Mesenchymal stem cell (in vitro differentiated cells and primary cell): ENCODE data around the gene EPO.

ENCODE experiments used
- DNase-seq: peaks from one replicate; pipeline ENCODE4 v3.0.0-alpha.2; 2013
- H2AFZ ChIP-seq: one replicate; pipeline ENCODE4 v1.6.1; 2013; ENCODE audit warnings: low read depth, mild to moderate bottlenecking, control low read depth, inconsistent platforms, low read length, moderate library complexity
- H2AK5ac ChIP-seq: 2 replicates; pipeline ENCODE4 v1.6.1; 2013; ENCODE audit warnings: low read length, moderate library complexity, mild to moderate bottlenecking, inconsistent platforms; ENCODE audit not compliant: severe bottlenecking
- H2BK120ac ChIP-seq: one replicate; pipeline ENCODE4 v1.6.1; 2013; ENCODE audit warnings: low read depth, mild to moderate bottlenecking, inconsistent platforms, low read length, moderate library complexity
- H2BK12ac ChIP-seq, 2 experiments: one replicate each; pipeline ENCODE4 v1.6.1; 2013; ENCODE audit warnings: inconsistent platforms in 2 of 2, low read length in 2 of 2, mild to moderate bottlenecking in 2 of 2, moderate library complexity in 2 of 2, control low read depth in 1 of 2
- H2BK15ac ChIP-seq: one replicate; pipeline ENCODE4 v1.6.1; 2013; ENCODE audit warnings: mild to moderate bottlenecking, low read depth, inconsistent platforms; ENCODE audit not compliant: poor library complexity, severe bottlenecking
- H2BK5ac ChIP-seq: 2 replicates; pipeline ENCODE4 v1.6.1; 2013; ENCODE audit warnings: low read depth, mild to moderate bottlenecking, low read length, control low read depth, inconsistent platforms; ENCODE audit not compliant: poor library complexity, severe bottlenecking
- H3K14ac ChIP-seq, 2 experiments: one replicate each; pipeline ENCODE4 v1.6.1; 2013; ENCODE audit warnings: inconsistent platforms in 2 of 2, low read length in 2 of 2, control low read depth in 1 of 2, mild to moderate bottlenecking in 1 of 2, moderate library complexity in 1 of 2
- H3K18ac ChIP-seq, 2 experiments: one replicate each; pipeline ENCODE4 v1.6.1; 2013; ENCODE audit warnings: inconsistent platforms in 2 of 2, low read length in 2 of 2, control low read depth in 1 of 2, low read depth in 1 of 2, mild to moderate bottlenecking in 1 of 2
- H3K23ac ChIP-seq, 2 experiments: one replicate each; pipeline ENCODE4 v1.6.1; 2013; ENCODE audit warnings: inconsistent platforms in 2 of 2, low read length in 2 of 2, mild to moderate bottlenecking in 2 of 2, moderate library complexity in 2 of 2, control low read depth in 1 of 2
- H3K27ac ChIP-seq: 2 replicates; pipeline ENCODE4 v1.5.1; 2013; ENCODE audit warnings: mild to moderate bottlenecking, moderate library complexity, low read length, control low read depth, inconsistent platforms; ENCODE audit not compliant: poor library complexity, severe bottlenecking
- H3K27me3 ChIP-seq, 2 experiments: 2 replicates each; pipeline versions ENCODE4 v1.6.1 to v1.7.0; 2013; ENCODE audit warnings: low read length in 2 of 2, mild to moderate bottlenecking in 2 of 2, moderate library complexity in 2 of 2, control low read depth in 1 of 2, inconsistent platforms in 1 of 2; ENCODE audit not compliant: control insufficient read depth in 1 of 2, insufficient read depth in 1 of 2
- H3K36me3 ChIP-seq, 2 experiments: 2 replicates each; pipeline versions ENCODE4 v1.6.1 to v1.7.0; 2013; ENCODE audit warnings: low read length in 2 of 2, control low read depth in 1 of 2, inconsistent platforms in 1 of 2, low read depth in 1 of 2, mild to moderate bottlenecking in 1 of 2; ENCODE audit not compliant: insufficient read depth in 2 of 2, control insufficient read depth in 1 of 2
- H3K4ac ChIP-seq, 2 experiments: one replicate each; pipeline ENCODE4 v1.6.1; 2013; ENCODE audit warnings: inconsistent platforms in 2 of 2, low read length in 2 of 2, mild to moderate bottlenecking in 2 of 2, moderate library complexity in 2 of 2, control low read depth in 1 of 2, low read depth in 1 of 2
- H3K4me1 ChIP-seq: 2 replicates; pipeline ENCODE4 v1.6.1; 2013; ENCODE audit warnings: low read depth, low read length, control low read depth; ENCODE audit not compliant: control insufficient read depth, insufficient read depth
- H3K4me2 ChIP-seq: 2 replicates; pipeline ENCODE4 v1.6.1; 2013; ENCODE audit warnings: low read length, mild to moderate bottlenecking, inconsistent platforms; ENCODE audit not compliant: poor library complexity, severe bottlenecking
- H3K4me3 ChIP-seq, 2 experiments: 2 replicates each; pipeline versions ENCODE4 v1.5.1 to v1.7.0; 2013; ENCODE audit warnings: low read length in 2 of 2, mild to moderate bottlenecking in 2 of 2, control low read depth in 1 of 2, low read depth in 1 of 2; ENCODE audit not compliant: insufficient read depth in 1 of 2
- H3K79me1 ChIP-seq: replicated peaks from 2 replicates; pipeline ENCODE4 v1.6.1; 2013; ENCODE audit warnings: mild to moderate bottlenecking, control low read depth, low read length, inconsistent platforms; ENCODE audit not compliant: poor library complexity, severe bottlenecking
- H3K9ac ChIP-seq: 2 replicates; pipeline ENCODE4 v1.7.0; 2013; ENCODE audit warnings: mild to moderate bottlenecking, low read length, moderate library complexity
- H3K9me3 ChIP-seq: 2 replicates; pipeline ENCODE4 v1.7.0; 2013; ENCODE audit warnings: mild to moderate bottlenecking, low read length; ENCODE audit not compliant: control insufficient read depth
- H4K8ac ChIP-seq: one replicate; pipeline ENCODE4 v1.6.1; 2013; ENCODE audit warnings: inconsistent platforms, mild to moderate bottlenecking, low read length, moderate library complexity
- H4K91ac ChIP-seq: one replicate; pipeline ENCODE4 v1.6.1; 2013; ENCODE audit warnings: mild to moderate bottlenecking, low read length, inconsistent platforms
- WGBS: methylation state at CpG from one replicate; pipeline ENCODE4 v1.1.7; 2013; ENCODE audit warnings: mixed read lengths; 5-methylcytosine and 5-hydroxymethylcytosine counted together

Gene EPO

DNA sequence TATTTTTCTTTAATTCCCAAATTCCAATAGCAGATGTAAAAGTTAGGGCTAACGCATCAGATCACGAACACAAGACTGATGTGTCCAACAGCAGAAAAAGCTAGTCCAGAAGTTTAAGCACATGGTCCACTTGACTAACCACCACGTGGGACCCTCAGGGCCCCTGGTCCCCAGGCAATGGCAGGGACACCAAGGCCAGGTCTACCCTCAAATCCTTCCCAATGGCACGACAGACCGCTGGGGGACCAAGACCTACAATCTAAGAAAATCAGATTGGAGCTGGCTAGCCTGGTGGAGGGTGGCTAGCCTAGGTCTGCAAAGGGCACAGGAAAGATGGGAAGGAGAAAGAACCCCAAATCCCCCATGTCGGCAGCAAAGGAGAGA lies 27.7 kb upstream of the EPO start:
- no peak overlapping the region for H2BK12ac ChIP-seq
- H3K27me3 ChIP-seq, result no peaks in the 10 kb centered on the region
- no peak overlapping the region for H3K4ac ChIP-seq
- no peak overlapping the region for H3K27ac ChIP-seq
- no peak for DNase-seq
- no peak overlapping the region for H2AFZ ChIP-seq
- H3K4me1 ChIP-seq, result peaks cover 28% of the 10 kb centered on the region
- no peak overlapping the region for H2AK5ac ChIP-seq
- no peak overlapping the region for H2BK5ac ChIP-seq
- peaks cover 28% of the 10 kb centered on the region for H3K79me1 ChIP-seq
- H3K9me3 ChIP-seq, result no peaks in the 10 kb centered on the region
- no peak overlapping the region for H2BK15ac ChIP-seq
- no peak overlapping the region for H2BK120ac ChIP-seq
- H3K23ac ChIP-seq, result no peak overlapping the region
- no peak overlapping the region for H3K18ac ChIP-seq
- no peak overlapping the region for H4K8ac ChIP-seq
- peak overlapping the region; percentile 91 for H3K9ac ChIP-seq
- H3K36me3 ChIP-seq, result peaks cover 16 to 27% of the 10 kb centered on the region in 2 experiments
- peak overlapping the region; percentile 85 for H3K4me2 ChIP-seq
- no peak overlapping the region for H4K91ac ChIP-seq
- WGBS, result 61% methylated on average over 6 of the region's 6 CpGs
- H3K4me3 ChIP-seq, result peak overlapping the region in 1 of 2 experiments; percentile 95
- no peak overlapping the region for H3K14ac ChIP-seq

GRCh38 chr7:100693312-100694097 lies 26.8 kb upstream of the EPO start:
- H2AFZ ChIP-seq, result no peak overlapping the region
- no peak overlapping the region for H2AK5ac ChIP-seq
- peak overlapping the region; percentile 87 to 92 for H3K18ac ChIP-seq
- H2BK5ac ChIP-seq, result no peak overlapping the region
- H3K9ac ChIP-seq, result peak overlapping the region; percentile 91
- H3K9me3 ChIP-seq, result no peaks in the 10 kb centered on the region
- peak overlapping the region; percentile 84 for H2BK120ac ChIP-seq
- H3K27ac ChIP-seq, result no peak overlapping the region
- peak overlapping the region; percentile 92 for H2BK15ac ChIP-seq
- no peaks in the 10 kb centered on the region for H3K27me3 ChIP-seq
- H4K8ac ChIP-seq, result no peak overlapping the region
- H3K4me1 ChIP-seq, result peaks cover 23% of the 10 kb centered on the region
- DNase-seq, result no peak
- peak overlapping the region; percentile 40 for H4K91ac ChIP-seq
- H3K14ac ChIP-seq, result peak overlapping the region; percentile 68 to 72
- peak overlapping the region; percentile 85 for H3K4me2 ChIP-seq
- H3K4me3 ChIP-seq, result peak overlapping the region; percentile 89 to 95
- peak overlapping the region in 1 of 2 experiments; percentile 52 for H2BK12ac ChIP-seq
- WGBS, result 2% methylated on average over 52 of the region's 81 CpGs
- peaks cover 20% of the 10 kb centered on the region for H3K79me1 ChIP-seq
- H3K36me3 ChIP-seq, result peaks cover 9 to 18% of the 10 kb centered on the region in 2 experiments
- H3K23ac ChIP-seq, result peak overlapping the region in 1 of 2 experiments; percentile 35
- peak overlapping the region in 1 of 2 experiments; percentile 98 for H3K4ac ChIP-seq

- Histone ChIP-seq H2AFZ (no peak within 1 kb of the TSS), H3K14ac (peak within 1 kb of the TSS; percentile 68 to 72), H3K79me1 (peaks cover 15% of the 10 kb centered on the region), H4K91ac (peak within 1 kb of the TSS; percentile 82), H2BK15ac (peak within 1 kb of the TSS; percentile 92), H3K4me1 (peaks cover 23% of the 10 kb centered on the region), H2BK5ac (no peak within 1 kb of the TSS), H3K23ac (peak within 1 kb of the TSS in 1 of 2 experiments; percentile 35), H4K8ac (peak within 1 kb of the TSS; percentile 71), H3K9ac (peak within 1 kb of the TSS; percentile 91), H3K9me3 (no peaks in the 10 kb centered on the region), H2BK12ac (peak within 1 kb of the TSS in 1 of 2 experiments; percentile 52), H3K27me3 (peaks cover 3 to 5% of the 10 kb centered on the region in 2 experiments), H3K18ac (peak within 1 kb of the TSS; percentile 87 to 92), H3K36me3 (peaks cover 2 to 12% of the 10 kb centered on the region in 2 experiments), H3K4me3 (peak within 1 kb of the TSS; percentile 89 to 95), H3K4me2 (peak within 1 kb of the TSS; percentile 85), H3K4ac (peak within 1 kb of the TSS in 1 of 2 experiments; percentile 98), H2BK120ac (peak within 1 kb of the TSS; percentile 89), H3K27ac (no peak within 1 kb of the TSS), H2AK5ac (no peak within 1 kb of the TSS)
- WGBS, result 0% methylated on average over 20 of the region's 102 CpGs
- DNase-seq, result peak; percentile 71
Observed at GRCh38 chr7:100694098-100694745, 26.0 kb upstream of the EPO start, which contains the start of gene GIGYF1. Gene GIGYF1 (minus strand): TSS chr7:100694250. CDS start chr7:100688238, 6,012 bp downstream.

DNA sequence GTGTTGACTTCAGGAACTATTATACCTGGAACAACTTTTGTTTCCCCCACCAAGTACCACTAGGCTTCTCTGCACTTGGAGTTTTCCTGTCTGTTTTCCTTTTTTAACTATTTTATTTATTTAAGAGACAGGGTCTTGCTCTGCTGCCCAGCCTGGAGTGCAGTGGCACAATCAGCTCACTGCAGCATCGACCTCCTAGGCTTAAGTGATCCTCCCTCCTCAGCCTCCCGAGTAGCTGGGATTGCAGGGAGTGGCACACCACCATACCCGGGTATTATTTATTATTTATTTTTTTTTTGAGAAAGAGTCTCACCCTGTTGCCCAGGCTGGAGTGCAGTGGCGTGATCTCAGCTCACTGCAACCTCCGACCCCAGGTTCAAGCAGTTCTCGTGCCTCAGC lies 24.1 kb upstream of the EPO start:
- H3K27me3 ChIP-seq, result peaks cover 10 to 16% of the 10 kb centered on the region in 2 experiments
- H3K4me2 ChIP-seq, result no peak overlapping the region
- H3K23ac ChIP-seq, result no peak overlapping the region
- H3K18ac ChIP-seq, result no peak overlapping the region
- no peak overlapping the region for H4K8ac ChIP-seq
- no peak overlapping the region for H3K27ac ChIP-seq
- H3K4me1 ChIP-seq, result peaks cover 15% of the 10 kb centered on the region
- no peak overlapping the region for H2AFZ ChIP-seq
- H3K9me3 ChIP-seq, result no peaks in the 10 kb centered on the region
- no peak overlapping the region for H3K4me3 ChIP-seq
- H3K4ac ChIP-seq, result no peak overlapping the region
- peaks cover 0 to 1% of the 10 kb centered on the region in 2 experiments for H3K36me3 ChIP-seq
- no peak overlapping the region for H2BK120ac ChIP-seq
- H2AK5ac ChIP-seq, result no peak overlapping the region
- H4K91ac ChIP-seq, result no peak overlapping the region
- DNase-seq, result no peak
- no peak overlapping the region for H2BK15ac ChIP-seq
- no peak overlapping the region for H3K14ac ChIP-seq
- 83% methylated on average over 4 of the region's 6 CpGs for WGBS
- peaks cover 3% of the 10 kb centered on the region for H3K79me1 ChIP-seq
- H2BK5ac ChIP-seq, result no peak overlapping the region
- no peak overlapping the region for H2BK12ac ChIP-seq
- no peak overlapping the region for H3K9ac ChIP-seq
